ENCODE results near the gene SDK1. TPM values are rescaled to one million over a fixed set of nuclear protein-coding genes. Genes with fewer than 3 reads are reported as not detected.

The SDK1 gene
- total RNA-seq, 1 donor from 2014 or later, result 37.6 TPM

GRCh38 chr7:4198301-4198700, 897.2 kb downstream of the SDK1 start:
- Mint-ChIP-seq H3K9me3 (ENCODE audit: low read depth) (no peaks in the 10 kb centered on the region), H3K27ac (no peak overlapping the region), H3K4me1 (ENCODE audit: low read depth) (no peaks in the 10 kb centered on the region), H3K4me3 (ENCODE audit: low read depth) (no peak overlapping the region), H3K36me3 (ENCODE audit: insufficient read depth) (no peaks in the 10 kb centered on the region), H3K27me3 (no peaks in the 10 kb centered on the region)
- DNase-seq (ENCODE audit: low spot score, unreplicated experiment), result no peak
- TF ChIP-seq, protein P1, sequence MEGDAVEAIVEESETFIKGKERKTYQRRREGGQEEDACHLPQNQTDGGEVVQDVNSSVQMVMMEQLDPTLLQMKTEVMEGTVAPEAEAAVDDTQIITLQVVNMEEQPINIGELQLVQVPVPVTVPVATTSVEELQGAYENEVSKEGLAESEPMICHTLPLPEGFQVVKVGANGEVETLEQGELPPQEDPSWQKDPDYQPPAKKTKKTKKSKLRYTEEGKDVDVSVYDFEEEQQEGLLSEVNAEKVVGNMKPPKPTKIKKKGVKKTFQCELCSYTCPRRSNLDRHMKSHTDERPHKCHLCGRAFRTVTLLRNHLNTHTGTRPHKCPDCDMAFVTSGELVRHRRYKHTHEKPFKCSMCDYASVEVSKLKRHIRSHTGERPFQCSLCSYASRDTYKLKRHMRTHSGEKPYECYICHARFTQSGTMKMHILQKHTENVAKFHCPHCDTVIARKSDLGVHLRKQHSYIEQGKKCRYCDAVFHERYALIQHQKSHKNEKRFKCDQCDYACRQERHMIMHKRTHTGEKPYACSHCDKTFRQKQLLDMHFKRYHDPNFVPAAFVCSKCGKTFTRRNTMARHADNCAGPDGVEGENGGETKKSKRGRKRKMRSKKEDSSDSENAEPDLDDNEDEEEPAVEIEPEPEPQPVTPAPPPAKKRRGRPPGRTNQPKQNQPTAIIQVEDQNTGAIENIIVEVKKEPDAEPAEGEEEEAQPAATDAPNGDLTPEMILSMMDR (IDR thresholded peaks at IDR 0.05; ENCODE audit: unreplicated experiment), result no peak

- H3K4me1 Mint-ChIP-seq (ENCODE audit: low read depth), result peaks cover 3% of the 10 kb centered on the region
- TF ChIP-seq, protein P1 (IDR thresholded peaks at IDR 0.05; ENCODE audit: unreplicated experiment), result no peak
- H3K4me3 Mint-ChIP-seq (ENCODE audit: low read depth), result no peak overlapping the region
- no peaks in the 10 kb centered on the region for H3K27me3 Mint-ChIP-seq
- DNase-seq (ENCODE audit: low spot score, unreplicated experiment), result no peak
- H3K9me3 Mint-ChIP-seq (ENCODE audit: low read depth), result no peaks in the 10 kb centered on the region
- no peaks in the 10 kb centered on the region for H3K36me3 Mint-ChIP-seq (ENCODE audit: insufficient read depth)
- H3K27ac Mint-ChIP-seq, result no peak overlapping the region
Measured at GRCh38 chr7:4200546-4201094, 899.6 kb downstream of the SDK1 start.

DNA sequence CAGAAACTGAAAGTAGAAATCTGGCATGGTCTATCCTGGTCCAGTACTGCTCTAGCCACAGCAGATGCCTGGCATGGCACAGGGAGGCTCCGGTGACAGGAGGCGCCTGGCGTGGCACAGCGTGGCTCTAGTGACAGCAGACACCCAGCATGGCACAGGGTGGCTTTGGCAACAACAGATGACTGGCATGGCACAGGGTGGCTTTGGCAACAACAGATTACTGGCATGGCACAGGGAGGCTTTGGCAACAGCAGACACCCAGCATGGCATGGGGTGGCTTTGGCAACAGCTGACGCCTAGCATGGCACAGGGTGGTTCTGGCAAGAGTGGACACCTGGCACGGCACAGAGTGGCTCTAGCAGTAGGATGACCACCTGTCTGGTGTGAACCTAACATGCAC, 900.5 kb downstream of the SDK1 start:
- Mint-ChIP-seq H3K27me3 (no peaks in the 10 kb centered on the region), H3K4me1 (ENCODE audit: low read depth) (peaks cover 3% of the 10 kb centered on the region), H3K36me3 (ENCODE audit: insufficient read depth) (no peaks in the 10 kb centered on the region), H3K27ac (no peak overlapping the region), H3K4me3 (ENCODE audit: low read depth) (no peak overlapping the region), H3K9me3 (ENCODE audit: low read depth) (no peaks in the 10 kb centered on the region)
- DNase-seq (ENCODE audit: low spot score, unreplicated experiment), result no peak
- TF ChIP-seq, protein P1 (IDR thresholded peaks at IDR 0.05; ENCODE audit: unreplicated experiment), result no peak

- peaks cover 3% of the 10 kb centered on the region for H3K4me1 Mint-ChIP-seq (ENCODE audit: low read depth)
- no peak overlapping the region for H3K27ac Mint-ChIP-seq
- H3K9me3 Mint-ChIP-seq (ENCODE audit: low read depth), result no peaks in the 10 kb centered on the region
- no peaks in the 10 kb centered on the region for H3K27me3 Mint-ChIP-seq
- TF ChIP-seq, protein P1 (IDR thresholded peaks at IDR 0.05; ENCODE audit: unreplicated experiment), result no peak
- DNase-seq (ENCODE audit: low spot score, unreplicated experiment), result no peak
- H3K36me3 Mint-ChIP-seq (ENCODE audit: insufficient read depth), result no peaks in the 10 kb centered on the region
- H3K4me3 Mint-ChIP-seq (ENCODE audit: low read depth), result no peak overlapping the region
Measured at GRCh38 chr7:4202154-4202736, 901.2 kb downstream of the SDK1 start.

GRCh38 chr7:4202954-4203353, 901.9 kb downstream of the SDK1 start:
- H3K4me3 Mint-ChIP-seq (ENCODE audit: low read depth), result no peak overlapping the region
- H3K36me3 Mint-ChIP-seq (ENCODE audit: insufficient read depth), result peaks cover 3% of the 10 kb centered on the region
- TF ChIP-seq, protein P1 (IDR thresholded peaks at IDR 0.05; ENCODE audit: unreplicated experiment), result no peak
- H3K27me3 Mint-ChIP-seq, result no peaks in the 10 kb centered on the region
- peak overlapping the region; percentile 52 for H3K27ac Mint-ChIP-seq
- H3K9me3 Mint-ChIP-seq (ENCODE audit: low read depth), result no peaks in the 10 kb centered on the region
- H3K4me1 Mint-ChIP-seq (ENCODE audit: low read depth), result peaks cover 3% of the 10 kb centered on the region
- DNase-seq (ENCODE audit: low spot score, unreplicated experiment), result no peak
